ENCODE results near the gene B4GALNT4.
"Not testable (repeated sequence)": the region's sequence is repeated elsewhere in the genome, so short reads cannot be mapped to it uniquely, and the experiment has no call there.

B4GALNT4 gene

GRCh38 chr11:376531-377173 is 7.4 kb downstream of the B4GALNT4 start:
- DNase-seq = no peak

GRCh38 chr11:377174-377865 is 8.0 kb downstream of the B4GALNT4 start:
- DNase-seq = no peak

- DNase-seq = no peak
Observed at GRCh38 chr11:377883-378500, 8.7 kb downstream of the B4GALNT4 start.

- DNase-seq = no peak
Observed at GRCh38 chr11:379205-380094, 10.2 kb downstream of the B4GALNT4 start.

- DNase-seq = no peak
Observed at GRCh38 chr11:380095-380480, 10.8 kb downstream of the B4GALNT4 start.

GRCh38 chr11:380491-380890 is 11.2 kb downstream of the B4GALNT4 start:
- no peak for DNase-seq

GRCh38 chr11:380996-381395 is 11.7 kb downstream of the B4GALNT4 start:
- DNase-seq = no peak

GRCh38 chr11:381501-382072 is 12.3 kb downstream of the B4GALNT4 start:
- no peak for DNase-seq

GRCh38 chr11:382081-382629 is 12.9 kb downstream of the B4GALNT4 start:
- no peak for DNase-seq

- DNase-seq = no peak
Observed at GRCh38 chr11:383431-383830, 14.1 kb downstream of the B4GALNT4 start.

- no peak for DNase-seq
Observed at GRCh38 chr11:384511-384910, 15.2 kb downstream of the B4GALNT4 start.

GRCh38 chr11:385594-386351 is 16.5 kb downstream of the B4GALNT4 start:
- DNase-seq = no peak

GRCh38 chr11:386483-386882 is 17.2 kb downstream of the B4GALNT4 start:
- no peak for DNase-seq

- no peak for DNase-seq
Observed at GRCh38 chr11:387193-387793, 18.0 kb downstream of the B4GALNT4 start.

GRCh38 chr11:389369-389768 is 20.1 kb downstream of the B4GALNT4 start:
- DNase-seq = not testable (repeated sequence)

GRCh38 chr11:390175-390574 is 20.9 kb downstream of the B4GALNT4 start:
- DNase-seq = no peak

GRCh38 chr11:391117-392017 is 22.1 kb downstream of the B4GALNT4 start:
- no peak for DNase-seq

GRCh38 chr11:392102-392777 is 22.9 kb downstream of the B4GALNT4 start:
- no peak for DNase-seq

GRCh38 chr11:393219-394033 is 24.1 kb downstream of the B4GALNT4 start:
- no peak for DNase-seq

Data from stimulated activated CD4-positive, alpha-beta T cell treated with anti-CD3 and anti-CD28 coated beads, Interleukin-4, amount 100 ng/mL, for 24 hours (primary cell).